GM18909 (cell line): ENCODE measurements around the gene HSPB1.
"Not testable (repeated sequence)": the region's sequence is repeated elsewhere in the genome, so short reads cannot be mapped to it uniquely, and the experiment has no call there.

Experiments
- ATAC-seq: cut with Tn5 transposase; IDR thresholded peaks from one replicate; pipeline ENCODE4 v1.9.1; 2021; ENCODE audit warnings: mild to moderate bottlenecking; ENCODE audit not compliant: unreplicated experiment, poor library complexity

HSPB1 gene

GRCh38 chr7:76303202-76304147 is 1.0 kb downstream of the HSPB1 start:
- peak; percentile 38 for ATAC-seq

- ATAC-seq = no peak
Observed at GRCh38 chr7:76304888-76305375, 2.5 kb downstream of the HSPB1 start.

GRCh38 chr7:76308874-76309273 is 6.4 kb downstream of the HSPB1 start:
- not testable (repeated sequence) for ATAC-seq

- ATAC-seq = not testable (repeated sequence)
Observed at GRCh38 chr7:76309341-76310101, 7.0 kb downstream of the HSPB1 start.

- ATAC-seq = no peak
Observed at GRCh38 chr7:76310102-76310957, 7.9 kb downstream of the HSPB1 start.

- ATAC-seq = not testable (repeated sequence)
Observed at GRCh38 chr7:76311838-76312237, 9.4 kb downstream of the HSPB1 start.

GRCh38 chr7:76314042-76314721 is 11.7 kb downstream of the HSPB1 start:
- peak; percentile 44 for ATAC-seq

GRCh38 chr7:76314740-76315139 is 12.3 kb downstream of the HSPB1 start:
- not testable (repeated sequence) for ATAC-seq

- no peak for ATAC-seq
Observed at GRCh38 chr7:76315364-76315763, 12.9 kb downstream of the HSPB1 start.

- ATAC-seq = no peak
Observed at GRCh38 chr7:76316984-76317781, 14.7 kb downstream of the HSPB1 start.

- ATAC-seq = peak; percentile 92
Observed at GRCh38 chr7:76317782-76318487, 15.5 kb downstream of the HSPB1 start.

- ATAC-seq = peak; percentile 49
Observed at GRCh38 chr7:76318488-76319353, 16.2 kb downstream of the HSPB1 start.

- no peak for ATAC-seq
Observed at GRCh38 chr7:76325092-76325491, 22.6 kb downstream of the HSPB1 start.

- ATAC-seq = no peak
Observed at GRCh38 chr7:76325811-76326210, 23.3 kb downstream of the HSPB1 start.

- ATAC-seq = no peak
Observed at GRCh38 chr7:76326646-76327233, 24.3 kb downstream of the HSPB1 start.

- ATAC-seq = no peak
Observed at GRCh38 chr7:76327610-76328009, 25.1 kb downstream of the HSPB1 start.

- ATAC-seq = no peak
Observed at GRCh38 chr7:76328389-76328788, 25.9 kb downstream of the HSPB1 start.
